ENCODE data around the gene SDK1.

- TF ChIP-seq, protein P1, sequence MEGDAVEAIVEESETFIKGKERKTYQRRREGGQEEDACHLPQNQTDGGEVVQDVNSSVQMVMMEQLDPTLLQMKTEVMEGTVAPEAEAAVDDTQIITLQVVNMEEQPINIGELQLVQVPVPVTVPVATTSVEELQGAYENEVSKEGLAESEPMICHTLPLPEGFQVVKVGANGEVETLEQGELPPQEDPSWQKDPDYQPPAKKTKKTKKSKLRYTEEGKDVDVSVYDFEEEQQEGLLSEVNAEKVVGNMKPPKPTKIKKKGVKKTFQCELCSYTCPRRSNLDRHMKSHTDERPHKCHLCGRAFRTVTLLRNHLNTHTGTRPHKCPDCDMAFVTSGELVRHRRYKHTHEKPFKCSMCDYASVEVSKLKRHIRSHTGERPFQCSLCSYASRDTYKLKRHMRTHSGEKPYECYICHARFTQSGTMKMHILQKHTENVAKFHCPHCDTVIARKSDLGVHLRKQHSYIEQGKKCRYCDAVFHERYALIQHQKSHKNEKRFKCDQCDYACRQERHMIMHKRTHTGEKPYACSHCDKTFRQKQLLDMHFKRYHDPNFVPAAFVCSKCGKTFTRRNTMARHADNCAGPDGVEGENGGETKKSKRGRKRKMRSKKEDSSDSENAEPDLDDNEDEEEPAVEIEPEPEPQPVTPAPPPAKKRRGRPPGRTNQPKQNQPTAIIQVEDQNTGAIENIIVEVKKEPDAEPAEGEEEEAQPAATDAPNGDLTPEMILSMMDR (IDR thresholded peaks at IDR 0.05) = no peak
- TF ChIP-seq POLR2A (IDR thresholded peaks at IDR 0.05) = no peak
Measured at GRCh38 chr7:3266240-3266639, 34.8 kb upstream of the SDK1 start.
